Astrocyte (in vitro differentiated cells and primary cell): ENCODE measurements around the gene LY9.

ENCODE experiments used
- CTCF ChIP-seq: IDR thresholded peaks from 2 replicates; pipeline ENCODE4 v1.5.1; 2011; ENCODE audit warnings: low read depth, mild to moderate bottlenecking, inconsistent platforms, low read length, moderate library complexity; ENCODE audit not compliant: insufficient read depth
- EZH2 ChIP-seq: IDR thresholded peaks from 2 replicates; pipeline ENCODE4 v1.6.1; 2012; ENCODE audit warnings: mild to moderate bottlenecking, low read length, inconsistent platforms; ENCODE audit not compliant: insufficient read depth

- TF ChIP-seq CTCF (no peak), EZH2 (no peak)
Measured at GRCh38 chr1:160807247-160807646, 11.3 kb downstream of the LY9 start.
